Adrenal gland (tissue), 5 donors: ENCODE results near the gene KPNA6.

Source experiments
- CTCF ChIP-seq, 6 experiments: fragments of 450-650 bp in 4 of 6; fragments of 200-600 bp in 2 of 6; sonication (generic) in 1 of 6; IDR thresholded peaks; 1 replicate in 5 of 6; 2 replicates in 1 of 6; pipeline versions ENCODE4 v1.5.1 to v1.8.0; 2016 to 2021; ENCODE audit warnings: antibody characterized with exemption in 6 of 6, mild to moderate bottlenecking in 2 of 6, moderate library complexity in 1 of 6
- POLR2A ChIP-seq, 2 donors: fragments of 450-650 bp; IDR thresholded peaks; one replicate each; pipeline ENCODE4 v1.6.1; 2017; ENCODE audit warnings: antibody characterized with exemption in 2 of 2, mild to moderate bottlenecking in 2 of 2, moderate library complexity in 1 of 2
- donor health status: DM: no; HTN: no; CAD: no.

- TF ChIP-seq POLR2A (IDR thresholded peaks at IDR 0.05) (no peak), CTCF (IDR thresholded peaks at IDR 0.05) (no peak)
These were observed 14.3 kb downstream of the KPNA6 start for GRCh38 chr1:32122151-32122550.
